HG03103 (cell line): Measurements from ENCODE around the gene EPN3.

Experiments used
- ATAC-seq: cut with Tn5 transposase; IDR thresholded peaks from one replicate; pipeline ENCODE4 v1.9.1; 2021; ENCODE audit warnings: low read depth; ENCODE audit not compliant: unreplicated experiment

The EPN3 gene

GRCh38 chr17:50532452-50533024, at the start of gene EPN3:
Gene EPN3 (plus strand): TSS chr17:50532735. CDS start chr17:50536557, 3,822 bp downstream.
- ATAC-seq: no peak

GRCh38 chr17:50483266-50483665, 49.3 kb upstream of the EPN3 start:
- no peak for ATAC-seq

- ATAC-seq: no peak
These were observed 48.0 kb upstream of the EPN3 start for GRCh38 chr17:50484386-50485155.

- no peak for ATAC-seq
These were observed 45.1 kb upstream of the EPN3 start for GRCh38 chr17:50487213-50488096.

- ATAC-seq: no peak
These were observed 43.7 kb upstream of the EPN3 start for GRCh38 chr17:50488880-50489279.

- no peak for ATAC-seq
These were observed 41.0 kb upstream of the EPN3 start for GRCh38 chr17:50491505-50491904.

GRCh38 chr17:50492214-50492613, 40.3 kb upstream of the EPN3 start:
- ATAC-seq: no peak

GRCh38 chr17:50493744-50494143, 38.8 kb upstream of the EPN3 start:
- no peak for ATAC-seq

- ATAC-seq: no peak
These were observed 37.2 kb upstream of the EPN3 start for GRCh38 chr17:50495217-50495823.

- no peak for ATAC-seq
These were observed 36.6 kb upstream of the EPN3 start for GRCh38 chr17:50495918-50496317.

- no peak for ATAC-seq
These were observed 34.3 kb upstream of the EPN3 start for GRCh38 chr17:50498021-50498874.

- ATAC-seq: no peak
These were observed 33.3 kb upstream of the EPN3 start for GRCh38 chr17:50499270-50499669.

- no peak for ATAC-seq
These were observed 32.8 kb upstream of the EPN3 start for GRCh38 chr17:50499721-50500120.

- ATAC-seq: no peak
These were observed 31.5 kb upstream of the EPN3 start for GRCh38 chr17:50501054-50501453.

- ATAC-seq: no peak
These were observed 30.1 kb upstream of the EPN3 start for GRCh38 chr17:50502301-50502990.

- ATAC-seq: no peak
These were observed 26.9 kb upstream of the EPN3 start for GRCh38 chr17:50505591-50506130.

- no peak for ATAC-seq
These were observed 26.2 kb upstream of the EPN3 start for GRCh38 chr17:50506298-50506697.

- no peak for ATAC-seq
These were observed 24.5 kb upstream of the EPN3 start, which contains the start of gene MYCBPAP for GRCh38 chr17:50507871-50508572. Gene MYCBPAP (plus strand): TSS chr17:50508439. CDS start chr17:50508675, 236 bp downstream.
